Activated CD4-positive, alpha-beta T cell treated with anti-CD3 and anti-CD28 coated beads, Interleukin-2, Interleukin-4, amounts not matched to agents 100 ng/mL and 50 ng/mL, durations not matched to agents 16 hours and 8 hours (primary cell): Measurements from ENCODE around the gene VASH1.

ENCODE experiments used
- DNase-seq: peaks from one replicate; pipeline ENCODE4 v3.0.0-alpha.2; 2020; ENCODE audit warnings: low spot score

The VASH1 gene

GRCh38 chr14:76772300-76773187, 11.3 kb downstream of the VASH1 start:
- DNase-seq, result no peak

GRCh38 chr14:76773188-76773885, 12.1 kb downstream of the VASH1 start:
- peak; percentile 18 for DNase-seq

- DNase-seq, result no peak
Measured at GRCh38 chr14:76773956-76774820, 12.9 kb downstream of the VASH1 start.

GRCh38 chr14:76774821-76775694, 13.8 kb downstream of the VASH1 start:
- DNase-seq, result no peak

- no peak for DNase-seq
Measured at GRCh38 chr14:76775695-76776427, 14.6 kb downstream of the VASH1 start.

- DNase-seq, result no peak
Measured at GRCh38 chr14:76776428-76777251, 15.4 kb downstream of the VASH1 start.

- no peak for DNase-seq
Measured at GRCh38 chr14:76777721-76778120, 16.5 kb downstream of the VASH1 start.

GRCh38 chr14:76778546-76779215, 17.4 kb downstream of the VASH1 start:
- no peak for DNase-seq

GRCh38 chr14:76779221-76780057, 18.2 kb downstream of the VASH1 start:
- DNase-seq, result no peak

GRCh38 chr14:76780058-76780345, 18.7 kb downstream of the VASH1 start:
- DNase-seq, result no peak

- DNase-seq, result no peak
Measured at GRCh38 chr14:76780360-76780759, 19.1 kb downstream of the VASH1 start.

GRCh38 chr14:76780875-76781647, 19.8 kb downstream of the VASH1 start:
- no peak for DNase-seq

GRCh38 chr14:76781648-76782051, 20.4 kb downstream of the VASH1 start:
- DNase-seq, result no peak

- DNase-seq, result no peak
Measured at GRCh38 chr14:76782115-76782884, 21.0 kb downstream of the VASH1 start.

GRCh38 chr14:76782885-76783566, 21.8 kb downstream of the VASH1 start:
- DNase-seq, result peak; percentile 38

GRCh38 chr14:76784266-76784874, 23.1 kb downstream of the VASH1 start:
- DNase-seq, result no peak
